ENCODE data around the gene MRPL23. TPM values are rescaled to one million over a fixed set of nuclear protein-coding genes. Genes with fewer than 3 reads are reported as not detected.

MRPL23 gene
- total RNA-seq (10 to 100 TPM; 34.8 to 64.5 TPM), polyA plus RNA-seq (100 to 1,000 TPM; 149 to 250 TPM)
- long read RNA-seq, donor 1, transcript MRPL23-205 (5 exons, 736 nt): major isoform, 41 of 42 reads
- long read RNA-seq, donor 1, partial matches to known transcripts: 0 of 42 reads
- long read RNA-seq, donor 1, other reads (novel, unspliced or antisense): 0 of 42 reads
- long read RNA-seq, donor 2, transcript MRPL23-205 (5 exons, 736 nt): major isoform, 23 of 23 reads
- long read RNA-seq, donor 2, partial matches to known transcripts: 0 of 23 reads
- long read RNA-seq, donor 2, other reads (novel, unspliced or antisense): 0 of 23 reads
- long read RNA-seq, donor 3, transcript MRPL23-205 (5 exons, 736 nt): major isoform, 23 of 23 reads
- long read RNA-seq, donor 3, partial matches to known transcripts: 0 of 23 reads
- long read RNA-seq, donor 3, other reads (novel, unspliced or antisense): 0 of 23 reads
- long read RNA-seq, donor 4, transcript MRPL23-205 (5 exons, 736 nt): major isoform, 17 of 344 reads
- long read RNA-seq, donor 4, partial matches to known transcripts: 253 of 344 reads
- long read RNA-seq, donor 4, other reads (novel, unspliced or antisense): 72 of 344 reads
- long read RNA-seq, donor 5, transcript MRPL23-205 (5 exons, 736 nt): major isoform, 35 of 36 reads
- long read RNA-seq, donor 5, partial matches to known transcripts: 0 of 36 reads
- long read RNA-seq, donor 5, other reads (novel, unspliced or antisense): 0 of 36 reads

- no peaks in the 10 kb centered on the region for H3K4me1 ChIP-seq (ENCODE audit: control insufficient read depth in 5 of 5, insufficient read depth in 5 of 5, low read length in 5 of 5)
- H3K27ac ChIP-seq (ENCODE audit: low read depth in 1 of 2, low read length in 1 of 2): no peak within 1 kb of the TSS
- TF ChIP-seq CTCF (IDR thresholded peaks at IDR 0.05; ENCODE audit: control extremely low read depth, extremely low read depth): no peak
- peak; percentile 71 for ATAC-seq (ENCODE audit: insufficient read depth, low FRiP score)
- DNase-seq: no peak
- H3K27me3 ChIP-seq (ENCODE audit: control insufficient read depth in 3 of 3, insufficient read depth in 3 of 3, low read length in 2 of 3): no peaks in the 10 kb centered on the region
- H3K4me3 ChIP-seq: no peak within 1 kb of the TSS
- no peak within 1 kb of the TSS for H3K9ac ChIP-seq (ENCODE audit: insufficient read depth in 1 of 2, low read length in 2 of 2)
- H3K9me3 ChIP-seq (ENCODE audit: control insufficient read depth in 4 of 4, insufficient read depth in 3 of 4, low read length in 3 of 4): no peaks in the 10 kb centered on the region
- WGBS, 2 donors: no CpG with 5 or more reads among the region's 85 CpGs
- H3K36me3 ChIP-seq (ENCODE audit: control insufficient read depth in 4 of 4, insufficient read depth in 4 of 4, low read length in 4 of 4): no peaks in the 10 kb centered on the region
Observed at GRCh38 chr11:1946812-1947484, at the start of gene MRPL23. Gene MRPL23, plus strand, starts transcription at chr11:1947332. Its CDS starts 31 bp downstream, at chr11:1947363.

GRCh38 chr11:1899090-1899489 is 48.0 kb upstream of the MRPL23 start:
- Histone ChIP-seq H3K27ac (ENCODE audit: low read depth in 1 of 2, low read length in 1 of 2) (no peak overlapping the region), H3K4me3 (no peak overlapping the region), H3K9ac (ENCODE audit: insufficient read depth in 1 of 2, low read length in 2 of 2) (no peak overlapping the region), H3K27me3 (ENCODE audit: control insufficient read depth in 3 of 3, insufficient read depth in 3 of 3, low read length in 2 of 3) (no peaks in the 10 kb centered on the region), H3K9me3 (ENCODE audit: control insufficient read depth in 4 of 4, insufficient read depth in 3 of 4, low read length in 3 of 4) (no peaks in the 10 kb centered on the region), H3K36me3 (ENCODE audit: control insufficient read depth in 4 of 4, insufficient read depth in 4 of 4, low read length in 4 of 4) (no peaks in the 10 kb centered on the region), H3K4me1 (ENCODE audit: control insufficient read depth in 5 of 5, insufficient read depth in 5 of 5, low read length in 5 of 5) (peaks cover 0 to 8% (median 0%) of the 10 kb centered on the region in 5 donors)
- no peak for TF ChIP-seq CTCF (IDR thresholded peaks at IDR 0.05; ENCODE audit: control extremely low read depth, extremely low read depth)
- ATAC-seq (ENCODE audit: insufficient read depth, low FRiP score) (no peak), DNase-seq (no peak)
- WGBS, 2 donors: 88 to 94% methylated on average over 4 of the region's 4 CpGs

DNA sequence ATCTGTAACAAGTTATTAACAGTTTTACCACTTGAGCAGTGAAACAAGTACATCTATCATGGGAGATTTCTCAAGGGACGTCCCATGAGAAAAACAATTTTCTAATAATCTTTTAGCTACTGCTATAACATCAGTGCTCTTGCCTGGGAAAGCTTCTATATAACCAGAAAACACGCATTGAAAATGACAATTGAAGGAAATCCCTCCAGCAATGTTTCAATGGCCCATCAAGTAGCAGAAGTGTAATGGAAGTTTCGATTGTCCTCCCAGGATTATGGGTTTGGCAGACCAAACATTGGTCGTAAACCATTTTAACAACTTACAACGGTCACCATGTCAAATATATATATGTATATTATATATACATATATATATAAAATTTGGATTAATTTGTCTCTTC is 47.4 kb upstream of the MRPL23 start:
- H3K4me1 ChIP-seq (ENCODE audit: control insufficient read depth in 5 of 5, insufficient read depth in 5 of 5, low read length in 5 of 5): peaks cover 0 to 8% (median 0%) of the 10 kb centered on the region in 5 donors
- H3K9ac ChIP-seq (ENCODE audit: insufficient read depth in 1 of 2, low read length in 2 of 2): no peak overlapping the region
- H3K36me3 ChIP-seq (ENCODE audit: control insufficient read depth in 4 of 4, insufficient read depth in 4 of 4, low read length in 4 of 4): no peaks in the 10 kb centered on the region
- no peak overlapping the region for H3K27ac ChIP-seq (ENCODE audit: low read depth in 1 of 2, low read length in 1 of 2)
- H3K27me3 ChIP-seq (ENCODE audit: control insufficient read depth in 3 of 3, insufficient read depth in 3 of 3, low read length in 2 of 3): no peaks in the 10 kb centered on the region
- no peaks in the 10 kb centered on the region for H3K9me3 ChIP-seq (ENCODE audit: control insufficient read depth in 4 of 4, insufficient read depth in 3 of 4, low read length in 3 of 4)
- H3K4me3 ChIP-seq: no peak overlapping the region
- TF ChIP-seq CTCF (IDR thresholded peaks at IDR 0.05; ENCODE audit: control extremely low read depth, extremely low read depth): no peak
- no peak for ATAC-seq (ENCODE audit: insufficient read depth, low FRiP score)
- no peak for DNase-seq
- 79 to 86% methylated on average over 5 of the region's 5 CpGs for WGBS, 2 donors

All from lung (tissue), 16 donors.